GM23338 (cell line): Measurements from ENCODE around the gene NEO1. TPM values are rescaled to one million over a fixed set of nuclear protein-coding genes. Genes with fewer than 3 reads are reported as not detected.

ENCODE experiments used
- ATAC-seq: fragments of 200-7000 bp; cut with Tn5 transposase; 3 replicates; pipeline ENCODE4 v1.9.1; 2020
- DNase-seq: peaks from one replicate; pipeline ENCODE4 v3.0.0-alpha.2; 2015; ENCODE audit warnings: low spot score
- H2AFZ ChIP-seq: fragments of 200-600 bp; sonication (generic); 2 replicates; pipeline ENCODE4 v1.8.0; 2016; ENCODE audit warnings: antibody characterized with exemption, mild to moderate bottlenecking, moderate library complexity
- H3F3A ChIP-seq: fragments of 200-600 bp; sonication (generic); replicated peaks from 2 replicates; pipeline ENCODE4 v1.8.0; 2017; ENCODE audit warnings: antibody characterized with exemption, mixed run types, low read depth
- H3K27ac ChIP-seq: fragments of 200-600 bp; sonication (generic); 2 replicates; pipeline ENCODE4 v1.6.1; 2016; ENCODE audit warnings: low read depth
- H3K27me3 ChIP-seq: fragments of 200-600 bp; sonication (generic); 2 replicates; pipeline ENCODE4 v1.8.0; 2016; ENCODE audit warnings: mild to moderate bottlenecking, mixed run types, moderate library complexity; ENCODE audit not compliant: insufficient read depth
- H3K36me3 ChIP-seq: fragments of 200-600 bp; sonication (generic); 2 replicates; pipeline ENCODE4 v1.8.0; 2016; ENCODE audit warnings: mild to moderate bottlenecking; ENCODE audit not compliant: insufficient read depth
- H3K4me1 ChIP-seq: fragments of 200-600 bp; sonication (generic); 2 replicates; pipeline ENCODE4 v1.8.0; 2016; ENCODE audit warnings: mild to moderate bottlenecking, moderate library complexity; ENCODE audit not compliant: insufficient read depth
- H3K4me2 ChIP-seq: fragments of 200-600 bp; sonication (generic); 2 replicates; pipeline ENCODE4 v1.7.1; 2017; ENCODE audit warnings: mixed run types
- H3K4me3 ChIP-seq: fragments of 200-600 bp; sonication (generic); 2 replicates; pipeline ENCODE4 v1.6.1; 2016; ENCODE audit warnings: mixed run types
- H3K79me2 ChIP-seq: fragments of 200-600 bp; sonication (generic); replicated peaks from 2 replicates; pipeline ENCODE4 v1.8.0; 2017; ENCODE audit warnings: mild to moderate bottlenecking; ENCODE audit not compliant: insufficient read depth
- H3K9me2 ChIP-seq: fragments of 200-600 bp; sonication (generic); 2 replicates; pipeline ENCODE4 v1.8.0; 2017; ENCODE audit not compliant: insufficient read depth
- H4K20me1 ChIP-seq: fragments of 200-600 bp; sonication (generic); replicated peaks from 2 replicates; pipeline ENCODE4 v1.8.0; 2017; ENCODE audit warnings: mild to moderate bottlenecking; ENCODE audit not compliant: insufficient read depth
- H3K27ac Mint-ChIP-seq: 2 replicates; pipeline ENCODE4 v1.8.0; 2020; ENCODE audit warnings: inconsistent platforms, mild to moderate bottlenecking, moderate library complexity, mixed read lengths
- H3K27me3 Mint-ChIP-seq: 3 replicates; pipeline ENCODE4 v1.8.0; 2022; ENCODE audit warnings: low read depth, mild to moderate bottlenecking, moderate library complexity, mixed read lengths, inconsistent platforms; ENCODE audit not compliant: insufficient read depth, poor library complexity
- H3K36me3 Mint-ChIP-seq: 3 replicates; pipeline ENCODE4 v1.8.0; 2021; ENCODE audit warnings: low read depth, mild to moderate bottlenecking, inconsistent platforms, moderate library complexity, mixed read lengths
- H3K4me1 Mint-ChIP-seq: 3 replicates; pipeline ENCODE4 v1.8.0; 2020; ENCODE audit warnings: mild to moderate bottlenecking, inconsistent platforms, mixed read lengths
- H3K4me3 Mint-ChIP-seq: 3 replicates; pipeline ENCODE4 v1.8.0; 2021; ENCODE audit warnings: moderate library complexity, mild to moderate bottlenecking, inconsistent platforms, mixed read lengths
- H3K9me3 Mint-ChIP-seq: 3 replicates; pipeline ENCODE4 v1.8.0; 2020; ENCODE audit warnings: moderate library complexity, mild to moderate bottlenecking, inconsistent platforms, mixed read lengths
- JUNB ChIP-seq: IDR thresholded peaks from one replicate; pipeline ENCODE4 v1.6.1; 2016; ENCODE audit warnings: antibody characterized with exemption; ENCODE audit not compliant: unreplicated experiment
- NANOG ChIP-seq: IDR thresholded peaks from 2 replicates; pipeline ENCODE4 v1.6.1; 2016; ENCODE audit warnings: antibody characterized with exemption, borderline replicate concordance
- polyA plus RNA-seq: library from polyadenylated mRNA; unstranded; fragments of >200 nt; fragmentation: Nextera tagmentation; extraction: Ambion mirVana; gene quantifications from 2 replicates; pipeline ENCODE4 v1.2.1, GENCODE V29; 2016
- total RNA-seq: library from RNA; depleted of rRNA; stranded (reverse); fragments of >200 nt; shearing (Covaris generic); gene quantifications from 2 replicates; pipeline ENCODE4 v1.2.3, GENCODE V29; 2014
- TF ChIP-seq, protein P1 (sequence below): fragments of 250-450 bp; sonication (Bioruptor Pico); IDR thresholded peaks from 2 replicates; pipeline ENCODE4 v1.5.0; 2020; ENCODE audit warnings: mild to moderate bottlenecking, moderate library complexity
- TF ChIP-seq, protein P2 (sequence below): IDR thresholded peaks from one replicate; pipeline ENCODE4 v1.6.1; 2018; ENCODE audit warnings: antibody characterized with exemption; ENCODE audit not compliant: unreplicated experiment

NEO1 gene
- total and polyA plus RNA-seq, 2 experiments from 2014 or later, result 8.4 to 45.8 TPM

DNA sequence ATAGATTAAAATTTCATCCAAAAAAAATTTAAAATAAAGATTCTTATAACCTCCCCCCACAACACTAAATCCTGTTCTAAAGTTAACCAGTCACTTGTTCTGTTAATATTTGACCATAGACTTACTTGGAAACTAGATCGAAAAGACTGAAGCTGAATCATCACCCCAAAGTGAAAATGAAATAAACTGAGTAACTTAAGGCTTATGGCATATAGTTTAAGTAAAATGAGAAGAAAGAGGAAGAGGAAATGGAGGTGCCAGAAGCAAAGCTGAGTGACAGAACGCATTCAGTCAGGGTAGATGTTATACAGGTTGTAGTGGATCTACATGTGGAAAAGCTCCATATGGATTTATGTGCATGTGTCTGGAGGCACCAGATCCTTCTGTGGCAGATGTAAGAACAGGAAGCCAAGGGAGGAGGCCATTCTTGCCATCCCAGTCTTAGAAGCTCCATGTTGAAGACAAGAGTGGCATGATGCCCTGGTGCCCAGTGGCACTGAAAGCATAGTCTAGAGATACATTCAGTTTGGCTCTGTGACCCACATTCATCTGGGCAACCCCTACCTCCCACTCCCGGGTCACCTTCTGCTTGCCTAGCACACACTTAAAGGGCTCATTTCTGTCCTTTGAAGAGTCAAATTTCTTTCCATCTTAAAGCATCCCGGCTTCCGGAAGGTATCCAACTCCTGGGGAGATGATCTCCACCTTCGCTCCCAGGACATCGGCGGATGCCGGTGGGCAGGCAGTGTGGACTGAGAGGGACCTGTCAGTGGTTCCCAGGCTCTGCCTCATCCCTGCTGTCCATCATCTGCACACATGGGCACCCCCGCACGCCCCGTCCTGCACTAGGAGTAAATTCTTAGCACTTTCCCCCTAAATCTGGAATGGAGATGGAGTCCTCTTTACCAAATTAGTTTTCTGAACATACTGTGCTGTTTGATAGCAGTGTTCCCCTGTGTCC lies 90.8 kb downstream of the NEO1 start (continued):
- TF ChIP-seq, protein P1, sequence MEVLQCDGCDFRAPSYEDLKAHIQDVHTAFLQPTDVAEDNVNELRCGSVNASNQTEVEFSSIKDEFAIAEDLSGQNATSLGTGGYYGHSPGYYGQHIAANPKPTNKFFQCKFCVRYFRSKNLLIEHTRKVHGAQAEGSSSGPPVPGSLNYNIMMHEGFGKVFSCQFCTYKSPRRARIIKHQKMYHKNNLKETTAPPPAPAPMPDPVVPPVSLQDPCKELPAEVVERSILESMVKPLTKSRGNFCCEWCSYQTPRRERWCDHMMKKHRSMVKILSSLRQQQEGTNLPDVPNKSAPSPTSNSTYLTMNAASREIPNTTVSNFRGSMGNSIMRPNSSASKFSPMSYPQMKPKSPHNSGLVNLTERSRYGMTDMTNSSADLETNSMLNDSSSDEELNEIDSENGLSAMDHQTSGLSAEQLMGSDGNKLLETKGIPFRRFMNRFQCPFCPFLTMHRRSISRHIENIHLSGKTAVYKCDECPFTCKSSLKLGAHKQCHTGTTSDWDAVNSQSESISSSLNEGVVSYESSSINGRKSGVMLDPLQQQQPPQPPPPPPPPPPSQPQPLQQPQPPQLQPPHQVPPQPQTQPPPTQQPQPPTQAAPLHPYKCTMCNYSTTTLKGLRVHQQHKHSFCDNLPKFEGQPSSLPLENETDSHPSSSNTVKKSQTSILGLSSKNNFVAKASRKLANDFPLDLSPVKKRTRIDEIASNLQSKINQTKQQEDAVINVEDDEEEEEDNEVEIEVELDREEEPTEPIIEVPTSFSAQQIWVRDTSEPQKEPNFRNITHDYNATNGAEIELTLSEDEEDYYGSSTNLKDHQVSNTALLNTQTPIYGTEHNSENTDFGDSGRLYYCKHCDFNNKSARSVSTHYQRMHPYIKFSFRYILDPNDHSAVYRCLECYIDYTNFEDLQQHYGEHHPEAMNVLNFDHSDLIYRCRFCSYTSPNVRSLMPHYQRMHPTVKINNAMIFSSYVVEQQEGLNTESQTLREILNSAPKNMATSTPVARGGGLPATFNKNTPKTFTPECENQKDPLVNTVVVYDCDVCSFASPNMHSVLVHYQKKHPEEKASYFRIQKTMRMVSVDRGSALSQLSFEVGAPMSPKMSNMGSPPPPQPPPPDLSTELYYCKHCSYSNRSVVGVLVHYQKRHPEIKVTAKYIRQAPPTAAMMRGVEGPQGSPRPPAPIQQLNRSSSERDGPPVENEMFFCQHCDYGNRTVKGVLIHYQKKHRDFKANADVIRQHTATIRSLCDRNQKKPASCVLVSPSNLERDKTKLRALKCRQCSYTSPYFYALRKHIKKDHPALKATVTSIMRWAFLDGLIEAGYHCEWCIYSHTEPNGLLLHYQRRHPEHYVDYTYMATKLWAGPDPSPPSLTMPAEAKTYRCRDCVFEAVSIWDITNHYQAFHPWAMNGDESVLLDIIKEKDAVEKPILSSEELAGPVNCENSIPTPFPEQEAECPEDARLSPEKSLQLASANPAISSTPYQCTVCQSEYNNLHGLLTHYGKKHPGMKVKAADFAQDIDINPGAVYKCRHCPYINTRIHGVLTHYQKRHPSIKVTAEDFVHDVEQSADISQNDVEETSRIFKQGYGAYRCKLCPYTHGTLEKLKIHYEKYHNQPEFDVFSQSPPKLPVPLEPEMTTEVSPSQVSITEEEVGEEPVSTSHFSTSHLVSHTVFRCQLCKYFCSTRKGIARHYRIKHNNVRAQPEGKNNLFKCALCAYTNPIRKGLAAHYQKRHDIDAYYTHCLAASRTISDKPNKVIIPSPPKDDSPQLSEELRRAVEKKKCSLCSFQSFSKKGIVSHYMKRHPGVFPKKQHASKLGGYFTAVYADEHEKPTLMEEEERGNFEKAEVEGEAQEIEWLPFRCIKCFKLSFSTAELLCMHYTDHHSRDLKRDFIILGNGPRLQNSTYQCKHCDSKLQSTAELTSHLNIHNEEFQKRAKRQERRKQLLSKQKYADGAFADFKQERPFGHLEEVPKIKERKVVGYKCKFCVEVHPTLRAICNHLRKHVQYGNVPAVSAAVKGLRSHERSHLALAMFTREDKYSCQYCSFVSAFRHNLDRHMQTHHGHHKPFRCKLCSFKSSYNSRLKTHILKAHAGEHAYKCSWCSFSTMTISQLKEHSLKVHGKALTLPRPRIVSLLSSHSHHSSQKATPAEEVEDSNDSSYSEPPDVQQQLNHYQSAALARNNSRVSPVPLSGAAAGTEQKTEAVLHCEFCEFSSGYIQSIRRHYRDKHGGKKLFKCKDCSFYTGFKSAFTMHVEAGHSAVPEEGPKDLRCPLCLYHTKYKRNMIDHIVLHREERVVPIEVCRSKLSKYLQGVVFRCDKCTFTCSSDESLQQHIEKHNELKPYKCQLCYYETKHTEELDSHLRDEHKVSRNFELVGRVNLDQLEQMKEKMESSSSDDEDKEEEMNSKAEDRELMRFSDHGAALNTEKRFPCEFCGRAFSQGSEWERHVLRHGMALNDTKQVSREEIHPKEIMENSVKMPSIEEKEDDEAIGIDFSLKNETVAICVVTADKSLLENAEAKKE, result no peak
- TF ChIP-seq, protein P2, sequence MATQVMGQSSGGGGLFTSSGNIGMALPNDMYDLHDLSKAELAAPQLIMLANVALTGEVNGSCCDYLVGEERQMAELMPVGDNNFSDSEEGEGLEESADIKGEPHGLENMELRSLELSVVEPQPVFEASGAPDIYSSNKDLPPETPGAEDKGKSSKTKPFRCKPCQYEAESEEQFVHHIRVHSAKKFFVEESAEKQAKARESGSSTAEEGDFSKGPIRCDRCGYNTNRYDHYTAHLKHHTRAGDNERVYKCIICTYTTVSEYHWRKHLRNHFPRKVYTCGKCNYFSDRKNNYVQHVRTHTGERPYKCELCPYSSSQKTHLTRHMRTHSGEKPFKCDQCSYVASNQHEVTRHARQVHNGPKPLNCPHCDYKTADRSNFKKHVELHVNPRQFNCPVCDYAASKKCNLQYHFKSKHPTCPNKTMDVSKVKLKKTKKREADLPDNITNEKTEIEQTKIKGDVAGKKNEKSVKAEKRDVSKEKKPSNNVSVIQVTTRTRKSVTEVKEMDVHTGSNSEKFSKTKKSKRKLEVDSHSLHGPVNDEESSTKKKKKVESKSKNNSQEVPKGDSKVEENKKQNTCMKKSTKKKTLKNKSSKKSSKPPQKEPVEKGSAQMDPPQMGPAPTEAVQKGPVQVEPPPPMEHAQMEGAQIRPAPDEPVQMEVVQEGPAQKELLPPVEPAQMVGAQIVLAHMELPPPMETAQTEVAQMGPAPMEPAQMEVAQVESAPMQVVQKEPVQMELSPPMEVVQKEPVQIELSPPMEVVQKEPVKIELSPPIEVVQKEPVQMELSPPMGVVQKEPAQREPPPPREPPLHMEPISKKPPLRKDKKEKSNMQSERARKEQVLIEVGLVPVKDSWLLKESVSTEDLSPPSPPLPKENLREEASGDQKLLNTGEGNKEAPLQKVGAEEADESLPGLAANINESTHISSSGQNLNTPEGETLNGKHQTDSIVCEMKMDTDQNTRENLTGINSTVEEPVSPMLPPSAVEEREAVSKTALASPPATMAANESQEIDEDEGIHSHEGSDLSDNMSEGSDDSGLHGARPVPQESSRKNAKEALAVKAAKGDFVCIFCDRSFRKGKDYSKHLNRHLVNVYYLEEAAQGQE, result no peak
- TF ChIP-seq NANOG, result no peak
- TF ChIP-seq JUNB, result no peak

DNA sequence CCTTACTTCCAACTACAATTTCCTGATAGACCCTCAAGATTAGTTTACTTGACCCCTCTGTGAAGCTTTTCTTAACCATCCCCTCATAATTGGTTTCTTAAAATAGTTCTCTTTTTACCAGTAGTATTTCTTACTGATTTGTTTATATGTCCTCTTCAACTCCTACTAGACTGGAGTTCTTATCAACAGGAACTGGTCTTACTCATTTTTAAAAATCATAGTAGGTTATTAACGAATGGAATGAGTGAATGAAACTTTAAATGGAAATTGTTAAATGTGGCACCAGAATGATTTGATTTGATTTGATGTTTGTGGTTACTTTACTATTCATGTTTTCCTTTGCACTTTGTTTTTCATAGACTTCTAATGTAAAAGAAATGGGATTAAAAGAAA lies 91.5 kb downstream of the NEO1 start:
- Mint-ChIP-seq H3K36me3 (no peaks in the 10 kb centered on the region), H3K4me3 (no peak overlapping the region), H3K4me1 (peaks cover 3% of the 10 kb centered on the region), H3K27ac (no peak overlapping the region), H3K27me3 (no peaks in the 10 kb centered on the region), H3K9me3 (no peaks in the 10 kb centered on the region)
- no peaks in the 10 kb centered on the region for H3K9me2 ChIP-seq
- H3K79me2 ChIP-seq, result no peaks in the 10 kb centered on the region
- no peaks in the 10 kb centered on the region for H3K27me3 ChIP-seq
- no peaks in the 10 kb centered on the region for H4K20me1 ChIP-seq
- no peak overlapping the region for H3K27ac ChIP-seq
- TF ChIP-seq, protein P1, result no peak
- H3K36me3 ChIP-seq, result no peaks in the 10 kb centered on the region; the same call in 1 of the 2 replicates
- H3K4me2 ChIP-seq, result no peak overlapping the region
- ATAC-seq, result no peak
- DNase-seq, result no peak
- no peak overlapping the region for H3K4me3 ChIP-seq
- H3K4me1 ChIP-seq, result no peaks in the 10 kb centered on the region
- H3F3A ChIP-seq, result no peaks in the 10 kb centered on the region
- no peak overlapping the region for H2AFZ ChIP-seq
